D721Med (cell line): ENCODE measurements around the gene USH2A.

Experiments used
- DNase-seq: peaks from one replicate; pipeline ENCODE4 v3.0.0; 2011; ENCODE audit warnings: low spot score; ENCODE audit not compliant: insufficient read length
- FAIRE-seq: peaks from 2 replicates; lab custom pipeline; 2011; peaks lifted over from hg19 to GRCh38; lab: Jason Lieb, UNC
- CTCF ChIP-seq: IDR thresholded peaks from 2 replicates; pipeline ENCODE4 v1.5.1; 2012; ENCODE audit warnings: mild to moderate bottlenecking, control low read depth; ENCODE audit not compliant: insufficient read depth; ENCODE audit errors: missing control alignments

USH2A gene

DNA sequence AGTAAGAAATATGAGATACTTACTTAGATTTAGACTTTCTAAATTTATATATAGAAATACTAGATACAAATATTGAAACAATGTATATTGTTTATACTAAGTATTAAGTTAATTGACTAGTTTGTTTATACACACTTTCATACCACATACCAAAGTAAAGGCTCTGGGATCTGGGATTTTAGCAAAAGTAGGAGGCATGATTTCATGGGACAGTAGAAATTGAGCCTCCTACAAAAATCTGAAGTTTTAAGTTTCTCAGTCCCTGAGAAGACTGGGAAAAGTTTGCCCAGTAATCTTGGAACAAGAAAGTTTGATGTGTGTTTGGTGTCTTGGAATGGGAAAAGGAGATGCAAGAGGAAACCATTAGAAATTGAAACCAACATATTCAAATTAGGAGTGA lies 825.3 kb downstream of the USH2A start:
- FAIRE-seq (no peak), DNase-seq (no peak)
- no peak for TF ChIP-seq CTCF

DNA sequence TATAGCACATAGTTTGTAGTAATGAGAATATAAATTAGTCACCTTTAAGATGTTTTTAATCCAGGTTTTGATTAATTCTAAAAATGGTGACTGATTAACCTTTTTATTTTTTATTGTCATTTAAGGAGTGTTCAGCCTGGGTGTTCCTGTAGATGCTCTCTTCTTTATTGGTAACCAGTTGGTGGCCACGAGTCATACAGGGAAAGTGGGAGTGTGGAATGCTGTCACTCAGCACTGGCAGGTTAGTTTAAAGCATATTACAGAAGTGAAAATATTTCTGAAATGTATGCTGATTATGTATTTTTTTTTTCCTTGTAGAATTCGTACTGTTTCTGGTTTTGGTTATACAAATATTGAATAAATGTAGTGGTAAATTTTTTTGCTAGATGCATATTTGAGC lies 828.0 kb downstream of the USH2A start:
- DNase-seq (no peak), FAIRE-seq (no peak)
- no peak for TF ChIP-seq CTCF

- DNase-seq, result no peak
- FAIRE-seq, result no peak
- no peak for TF ChIP-seq CTCF
Measured at GRCh38 chr1:215594640-215595039, 828.6 kb downstream of the USH2A start.

DNA sequence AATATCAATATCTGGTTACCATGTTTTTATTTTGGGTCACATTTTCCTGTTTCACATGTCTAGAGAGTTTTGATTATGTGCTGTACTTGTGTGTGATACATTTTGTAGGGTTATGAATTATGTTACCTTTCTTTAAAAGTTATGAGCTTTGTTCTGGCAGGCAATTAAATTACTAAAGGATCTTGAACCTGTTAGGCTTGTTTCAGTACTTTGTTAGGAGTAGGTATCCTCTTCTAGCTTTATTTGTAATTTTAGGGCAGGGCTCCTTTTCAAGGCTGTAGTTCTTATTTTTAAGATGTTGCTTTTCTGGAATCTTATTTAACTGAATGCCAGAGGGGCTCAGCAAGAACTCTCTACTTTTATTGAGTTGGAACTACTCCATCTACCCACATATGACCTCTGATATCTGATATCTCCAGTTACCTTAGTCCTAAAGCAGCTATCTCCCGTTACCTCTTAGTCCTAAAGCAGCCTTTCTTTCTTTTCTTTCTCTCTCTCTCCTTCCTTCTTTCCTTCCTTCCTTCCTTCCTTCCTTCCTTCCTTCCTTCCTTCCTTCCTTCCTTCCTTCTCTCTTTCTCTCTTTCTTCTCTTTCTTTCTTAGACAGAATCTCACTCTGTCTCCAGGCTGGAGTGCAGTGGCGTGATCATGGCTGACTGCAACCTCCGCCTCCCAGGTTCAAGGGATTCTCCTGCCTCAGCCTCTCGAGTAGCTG lies 832.3 kb downstream of the USH2A start:
- DNase-seq (no peak), FAIRE-seq (peak; percentile 74)
- TF ChIP-seq CTCF, result no peak

GRCh38 chr1:215589650-215590435 lies 833.4 kb downstream of the USH2A start:
- DNase-seq, result no peak
- TF ChIP-seq CTCF, result no peak
- FAIRE-seq, result peak; percentile 88

- FAIRE-seq, result peak; percentile 11
- no peak for TF ChIP-seq CTCF
- DNase-seq, result no peak
Measured at GRCh38 chr1:215584389-215584788, 838.9 kb downstream of the USH2A start.
